ENCODE results near the gene DRG2.

The DRG2 gene

DNA sequence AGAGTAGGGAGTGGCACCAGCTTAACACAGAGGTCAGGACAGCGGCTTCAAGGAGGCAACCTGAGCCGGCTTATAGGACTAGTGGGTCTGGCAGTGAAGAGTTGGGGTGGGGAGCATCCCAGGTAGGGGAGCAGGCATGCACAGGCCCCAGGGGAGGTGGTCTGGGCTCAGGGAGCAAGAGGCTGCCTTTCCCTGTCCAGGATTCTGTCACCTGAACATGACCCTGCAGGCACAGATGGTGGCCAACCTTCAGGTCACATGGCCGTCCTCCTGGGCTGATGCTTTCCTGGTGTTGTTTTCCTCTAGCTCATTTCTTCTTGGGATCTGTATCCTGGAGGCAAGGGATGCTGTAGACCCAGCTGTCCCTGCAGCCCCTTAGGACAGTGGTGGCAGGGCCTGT lies 17.3 kb downstream of the DRG2 start:
- Histone ChIP-seq H3K9me3 (ENCODE audit: low read length) (no peaks in the 10 kb centered on the region), H3K4me2 (ENCODE audit: low read length) (no peak overlapping the region), H2AFZ (ENCODE audit: low read length) (no peak overlapping the region), H3F3A (ENCODE audit: insufficient read depth, low read length) (no peaks in the 10 kb centered on the region), H3K4me3 (ENCODE audit: low read depth, low read length, poor library complexity, severe bottlenecking) (no peak overlapping the region), H4K20me1 (ENCODE audit: insufficient read depth, low read length) (no peaks in the 10 kb centered on the region), H3K79me2 (ENCODE audit: insufficient read depth, low read length) (no peaks in the 10 kb centered on the region), H3K4me1 (ENCODE audit: insufficient read depth, low read length, severe bottlenecking) (no peaks in the 10 kb centered on the region), H3K9ac (ENCODE audit: low read length) (no peak overlapping the region), H3K36me3 (ENCODE audit: insufficient read depth, low read length) (peaks cover 58% of the 10 kb centered on the region), H3K27ac (ENCODE audit: low read depth, low read length, poor library complexity, severe bottlenecking) (no peak overlapping the region), H3K27me3 (ENCODE audit: insufficient read depth, low read length) (no peaks in the 10 kb centered on the region), H3K9me2 (ENCODE audit: low read depth, low read length) (no peaks in the 10 kb centered on the region)
- TF ChIP-seq EZH2 (IDR thresholded peaks at IDR 0.05; ENCODE audit: borderline replicate concordance, low read length), result no peak
- TF ChIP-seq, protein P1, sequence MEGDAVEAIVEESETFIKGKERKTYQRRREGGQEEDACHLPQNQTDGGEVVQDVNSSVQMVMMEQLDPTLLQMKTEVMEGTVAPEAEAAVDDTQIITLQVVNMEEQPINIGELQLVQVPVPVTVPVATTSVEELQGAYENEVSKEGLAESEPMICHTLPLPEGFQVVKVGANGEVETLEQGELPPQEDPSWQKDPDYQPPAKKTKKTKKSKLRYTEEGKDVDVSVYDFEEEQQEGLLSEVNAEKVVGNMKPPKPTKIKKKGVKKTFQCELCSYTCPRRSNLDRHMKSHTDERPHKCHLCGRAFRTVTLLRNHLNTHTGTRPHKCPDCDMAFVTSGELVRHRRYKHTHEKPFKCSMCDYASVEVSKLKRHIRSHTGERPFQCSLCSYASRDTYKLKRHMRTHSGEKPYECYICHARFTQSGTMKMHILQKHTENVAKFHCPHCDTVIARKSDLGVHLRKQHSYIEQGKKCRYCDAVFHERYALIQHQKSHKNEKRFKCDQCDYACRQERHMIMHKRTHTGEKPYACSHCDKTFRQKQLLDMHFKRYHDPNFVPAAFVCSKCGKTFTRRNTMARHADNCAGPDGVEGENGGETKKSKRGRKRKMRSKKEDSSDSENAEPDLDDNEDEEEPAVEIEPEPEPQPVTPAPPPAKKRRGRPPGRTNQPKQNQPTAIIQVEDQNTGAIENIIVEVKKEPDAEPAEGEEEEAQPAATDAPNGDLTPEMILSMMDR (IDR thresholded peaks at IDR 0.05; ENCODE audit: low read length), result no peak

GRCh38 chr17:18105595-18105994 lies 17.8 kb downstream of the DRG2 start:
- no peaks in the 10 kb centered on the region for H3K79me2 ChIP-seq (ENCODE audit: insufficient read depth, low read length)
- H3F3A ChIP-seq (ENCODE audit: insufficient read depth, low read length), result no peaks in the 10 kb centered on the region
- H3K4me1 ChIP-seq (ENCODE audit: insufficient read depth, low read length, severe bottlenecking), result no peaks in the 10 kb centered on the region

DNA sequence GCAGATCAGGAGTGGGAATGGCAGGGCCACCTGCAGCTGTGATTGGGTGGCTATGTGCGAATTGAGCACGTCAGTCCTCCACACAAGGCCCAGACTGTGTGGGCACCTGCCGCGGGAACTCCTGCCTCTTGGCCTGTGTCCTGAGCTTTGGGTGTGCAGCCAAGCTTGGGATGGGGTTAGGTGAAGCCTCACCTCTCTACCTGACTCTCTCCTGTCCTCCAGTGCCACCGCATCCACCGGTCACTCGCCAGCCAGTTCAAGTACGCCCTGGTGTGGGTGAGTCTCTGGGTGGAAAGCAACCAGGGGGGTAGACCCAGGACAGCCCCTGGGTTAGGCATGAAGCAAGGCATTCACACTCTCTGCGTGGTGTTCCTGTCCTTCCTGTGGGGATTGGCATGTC lies 18.5 kb downstream of the DRG2 start:
- Histone ChIP-seq H3K4me3 (ENCODE audit: low read depth, low read length, poor library complexity, severe bottlenecking) (no peak overlapping the region), H3K27me3 (ENCODE audit: insufficient read depth, low read length) (no peaks in the 10 kb centered on the region), H3K36me3 (ENCODE audit: insufficient read depth, low read length) (peaks cover 49% of the 10 kb centered on the region), H3K9me2 (ENCODE audit: low read depth, low read length) (no peaks in the 10 kb centered on the region), H3K9ac (ENCODE audit: low read length) (no peak overlapping the region), H3K9me3 (ENCODE audit: low read length) (no peaks in the 10 kb centered on the region), H3K4me1 (ENCODE audit: insufficient read depth, low read length, severe bottlenecking) (no peaks in the 10 kb centered on the region), H4K20me1 (ENCODE audit: insufficient read depth, low read length) (no peaks in the 10 kb centered on the region), H3K27ac (ENCODE audit: low read depth, low read length, poor library complexity, severe bottlenecking) (no peak overlapping the region), H3K79me2 (ENCODE audit: insufficient read depth, low read length) (no peaks in the 10 kb centered on the region), H3F3A (ENCODE audit: insufficient read depth, low read length) (no peaks in the 10 kb centered on the region), H2AFZ (ENCODE audit: low read length) (no peak overlapping the region), H3K4me2 (ENCODE audit: low read length) (no peak overlapping the region)
- TF ChIP-seq, protein P1 (IDR thresholded peaks at IDR 0.05; ENCODE audit: low read length), result no peak
- TF ChIP-seq EZH2 (IDR thresholded peaks at IDR 0.05; ENCODE audit: borderline replicate concordance, low read length), result no peak

More at GRCh38 chr17:18105595-18105994, 17.8 kb downstream of the DRG2 start:
- Histone ChIP-seq H3K9ac (ENCODE audit: low read length) (no peak overlapping the region), H2AFZ (ENCODE audit: low read length) (no peak overlapping the region), H4K20me1 (ENCODE audit: insufficient read depth, low read length) (no peaks in the 10 kb centered on the region), H3K27me3 (ENCODE audit: insufficient read depth, low read length) (no peaks in the 10 kb centered on the region), H3K36me3 (ENCODE audit: insufficient read depth, low read length) (peaks cover 52% of the 10 kb centered on the region), H3K9me3 (ENCODE audit: low read length) (no peaks in the 10 kb centered on the region), H3K9me2 (ENCODE audit: low read depth, low read length) (no peaks in the 10 kb centered on the region), H3K4me2 (ENCODE audit: low read length) (no peak overlapping the region), H3K27ac (ENCODE audit: low read depth, low read length, poor library complexity, severe bottlenecking) (no peak overlapping the region), H3K4me3 (ENCODE audit: low read depth, low read length, poor library complexity, severe bottlenecking) (no peak overlapping the region)
- TF ChIP-seq, protein P1 (IDR thresholded peaks at IDR 0.05; ENCODE audit: low read length), result no peak
- TF ChIP-seq EZH2 (IDR thresholded peaks at IDR 0.05; ENCODE audit: borderline replicate concordance, low read length), result no peak
